B cell (primary cell): ENCODE data around the gene MST1. TPM values are rescaled to one million over a fixed set of nuclear protein-coding genes. Genes with fewer than 3 reads are reported as not detected.

Experiments used
- ATAC-seq: fragments of 200-7000 bp; cut with Tn5 transposase; one replicate; pipeline ENCODE4 v1.10.0; 2021; ENCODE audit warnings: low read depth, mild to moderate bottlenecking, moderate number of reproducible peaks, moderate library complexity
- CTCF ChIA-PET: fragments of 350-600 bp; sonication (Branson Sonifier 250); formaldehyde crosslinking; loops from one replicate; lab custom pipeline; 2021; ENCODE audit warnings: antibody characterized with exemption, inconsistent platforms; lab: Charles Lee
- POLR2A ChIA-PET: fragments of 350-600 bp; sonication (Branson Sonifier 250); formaldehyde crosslinking; loops from one replicate; lab custom pipeline; 2021; ENCODE audit warnings: antibody characterized with exemption; lab: Charles Lee
- DNase-seq: peaks from one replicate; pipeline ENCODE4 v3.0.0; 2013
- H2AFZ ChIP-seq: 2 replicates; pipeline ENCODE4 v1.6.1; 2012; ENCODE audit warnings: mild to moderate bottlenecking, low read depth, low read length; ENCODE audit not compliant: insufficient read depth, poor library complexity, severe bottlenecking
- H3K27ac ChIP-seq, 2 donors: 1 replicate in 1 of 2; 2 replicates in 1 of 2; pipeline ENCODE4 v1.5.1; 2012 to 2013; ENCODE audit warnings: low read length in 2 of 2, mild to moderate bottlenecking in 2 of 2, moderate library complexity in 1 of 2
- H3K27me3 ChIP-seq, 4 experiments: fragments of 200-600 bp in 1 of 4; sonication (generic) in 1 of 4; replicated peaks in 1 of 4; 1 replicate in 2 of 4; 2 replicates in 2 of 4; pipeline versions ENCODE4 v1.6.1 to v1.7.0; 2013 to 2016; ENCODE audit warnings: low read length in 3 of 4, mild to moderate bottlenecking in 2 of 4, mixed read lengths in 1 of 4, moderate library complexity in 1 of 4; ENCODE audit not compliant: insufficient read depth in 4 of 4, control insufficient read depth in 3 of 4; ENCODE audit errors: control extremely low read depth in 1 of 4
- H3K36me3 ChIP-seq, 2 experiments: replicated peaks in 1 of 2; 1 replicate in 1 of 2; 2 replicates in 1 of 2; pipeline versions ENCODE4 v1.6.1 to v1.7.1; 2013; ENCODE audit warnings: low read length in 1 of 2; ENCODE audit not compliant: insufficient read depth in 2 of 2, control insufficient read depth in 1 of 2; ENCODE audit errors: control extremely low read depth in 1 of 2, extremely low read depth in 1 of 2
- H3K4me1 ChIP-seq, 2 donors: fragments of 200-600 bp in 1 of 2; sonication (generic) in 1 of 2; 1 replicate in 1 of 2; 2 replicates in 1 of 2; pipeline versions ENCODE4 v1.5.1 to v1.6.1; 2013 to 2017; ENCODE audit warnings: low read length in 2 of 2; ENCODE audit not compliant: control insufficient read depth in 2 of 2, insufficient read depth in 2 of 2
- H3K4me2 ChIP-seq: replicated peaks from 2 replicates; pipeline ENCODE3; 2012; ENCODE audit warnings: mild to moderate bottlenecking, low read depth, low read length; ENCODE audit not compliant: poor library complexity, severe bottlenecking
- H3K4me3 ChIP-seq, 5 experiments: fragments of 200-600 bp in 1 of 5; sonication (generic) in 1 of 5; 1 replicate in 3 of 5; 2 replicates in 2 of 5; pipeline versions ENCODE4 v1.5.1 to v1.7.0; 2011 to 2016; ENCODE audit warnings: low read length in 4 of 5, mild to moderate bottlenecking in 4 of 5, low read depth in 2 of 5, control low read depth in 1 of 5, moderate library complexity in 1 of 5; ENCODE audit not compliant: insufficient read depth in 1 of 5; ENCODE audit errors: control extremely low read depth in 1 of 5, extremely low read depth in 1 of 5
- H3K79me2 ChIP-seq: fragments of 200-600 bp; sonication (generic); one replicate; pipeline ENCODE4 v1.6.0; 2016; ENCODE audit warnings: low read length; ENCODE audit not compliant: control insufficient read depth, insufficient read depth
- H3K9ac ChIP-seq: fragments of 200-600 bp; sonication (generic); 2 replicates; pipeline ENCODE4 v1.6.1; 2017; ENCODE audit warnings: mild to moderate bottlenecking, low read length, moderate library complexity
- H3K9me3 ChIP-seq, 3 donors: one replicate each; pipeline versions ENCODE4 v1.6.1 to v1.7.1; 2013; ENCODE audit warnings: low read length in 2 of 3; ENCODE audit not compliant: control insufficient read depth in 2 of 3, insufficient read depth in 1 of 3; ENCODE audit errors: control extremely low read depth in 1 of 3
- H4K20me1 ChIP-seq: 2 replicates; pipeline ENCODE4 v1.6.0; 2012; ENCODE audit warnings: mild to moderate bottlenecking, low read length; ENCODE audit not compliant: insufficient read depth, control insufficient read depth, poor library complexity, severe bottlenecking
- H3K27ac Mint-ChIP-seq: one replicate; pipeline ENCODE4 v1.8.0; 2021; ENCODE audit warnings: mixed read lengths
- H3K27me3 Mint-ChIP-seq: one replicate; pipeline ENCODE4 v1.8.0; 2021; ENCODE audit warnings: mixed read lengths
- H3K4me1 Mint-ChIP-seq: one replicate; pipeline ENCODE4 v1.8.0; 2021; ENCODE audit warnings: mixed read lengths
- H3K4me3 Mint-ChIP-seq: one replicate; pipeline ENCODE4 v1.8.0; 2021; ENCODE audit warnings: mixed read lengths
- H3K9me3 Mint-ChIP-seq: one replicate; pipeline ENCODE4 v1.8.0; 2022; ENCODE audit warnings: mixed read lengths; ENCODE audit not compliant: insufficient read depth
- CTCF ChIP-seq: fragments of 200-600 bp; IDR thresholded peaks from one replicate; pipeline ENCODE4 v1.8.0; 2022; ENCODE audit warnings: antibody characterized with exemption, mild to moderate bottlenecking
- EZH2 ChIP-seq: IDR thresholded peaks from 2 replicates; pipeline ENCODE4 v1.6.1; 2012; ENCODE audit warnings: borderline replicate concordance, low read depth, mild to moderate bottlenecking, moderate library complexity, low read length; ENCODE audit not compliant: insufficient read depth, poor library complexity, severe bottlenecking
- WGBS: methylation state at CpG from one replicate; pipeline ENCODE4 v1.1.5; 2013; ENCODE audit warnings: missing lambda C conversion rate; ENCODE audit not compliant: insufficient coverage; 5-methylcytosine and 5-hydroxymethylcytosine counted together
- intact Hi-C: fragments of 100-400 bp; cut with micrococcal nuclease; formaldehyde crosslinking; loops from one replicate; pipeline ENCODE4 v1.10.0; 2022
- polyA plus RNA-seq: library from polyadenylated mRNA; depleted of rRNA; stranded (reverse); fragments of >200 nt; gene quantifications from 2 replicates; pipeline ENCODE4 v1.2.3, GENCODE V29; 2012
- total RNA-seq, 2 donors: library from RNA; stranded (reverse); fragments of 120-200 nt in 1 of 2; gene quantifications; 1 replicate in 1 of 2; 2 replicates in 1 of 2; pipeline versions ENCODE4 v1.2.3 to v1.2.4, GENCODE V29; 2013 to 2022

The MST1 gene
- total and polyA plus RNA-seq, 2 donors (not counting 1 experiment from before 2014, with no cell fraction given), result 14.5 to 26.4 TPM

- peaks cover 5% of the 10 kb centered on the region for H3K27me3 Mint-ChIP-seq
- Histone ChIP-seq H4K20me1 (no peaks in the 10 kb centered on the region), H3K27me3 (peaks cover 0 to 5% (median 0%) of the 10 kb centered on the region in 4 experiments), H3K9ac (no peak overlapping the region), H3K4me2 (no peak overlapping the region), H3K79me2 (no peaks in the 10 kb centered on the region), H3K27ac (no peak overlapping the region), H3K4me1 (peaks cover 0 to 11% of the 10 kb centered on the region in 2 donors), H3K36me3 (no peaks in the 10 kb centered on the region), H3K4me3 (no peak overlapping the region), H2AFZ (no peak overlapping the region), H3K9me3 (peaks cover 0 to 5% (median 0%) of the 10 kb centered on the region in 3 donors)
- H3K27ac Mint-ChIP-seq, result no peak overlapping the region
- H3K4me1 Mint-ChIP-seq, result peaks cover 4% of the 10 kb centered on the region
- 45% methylated on average over 18 of the region's 18 CpGs for WGBS
- ATAC-seq (no peak), DNase-seq (no peak)
- POLR2A ChIA-PET, result no interaction called here
- H3K4me3 Mint-ChIP-seq, result no peak overlapping the region
- TF ChIP-seq CTCF (no peak), EZH2 (no peak)
- CTCF ChIA-PET, result no interaction called here
- H3K9me3 Mint-ChIP-seq, result no peaks in the 10 kb centered on the region
- intact Hi-C loops, result no loop called here
These were observed 32.6 kb downstream of the MST1 start for GRCh38 chr3:49656541-49657112.

GRCh38 chr3:49655731-49656285 lies 33.5 kb downstream of the MST1 start:
- 96% methylated on average over 19 of the region's 19 CpGs for WGBS
- peaks cover 0 to 5% (median 0%) of the 10 kb centered on the region in 4 experiments for H3K27me3 ChIP-seq
- no peaks in the 10 kb centered on the region for H3K36me3 ChIP-seq
- no peak overlapping the region for H3K9ac ChIP-seq
- no peak overlapping the region for H2AFZ ChIP-seq
- no peaks in the 10 kb centered on the region for H3K9me3 Mint-ChIP-seq
- intact Hi-C loops, result no loop called here
- H3K27ac Mint-ChIP-seq, result no peak overlapping the region
- H3K4me2 ChIP-seq, result no peak overlapping the region
- H3K4me1 Mint-ChIP-seq, result peaks cover 4% of the 10 kb centered on the region
- no peak overlapping the region for H3K4me3 ChIP-seq
- H3K4me1 ChIP-seq, result peaks cover 0 to 11% of the 10 kb centered on the region in 2 donors
- peaks cover 5% of the 10 kb centered on the region for H3K27me3 Mint-ChIP-seq
- CTCF ChIA-PET, result no interaction called here
- H3K4me3 Mint-ChIP-seq, result no peak overlapping the region
- H3K9me3 ChIP-seq, result peaks cover 0 to 5% (median 0%) of the 10 kb centered on the region in 3 donors
- no peak for TF ChIP-seq CTCF
- TF ChIP-seq EZH2, result no peak
- H4K20me1 ChIP-seq, result no peaks in the 10 kb centered on the region
- no peak for DNase-seq
- no peak overlapping the region for H3K27ac ChIP-seq
- POLR2A ChIA-PET, result no interaction called here
- ATAC-seq, result no peak
- no peaks in the 10 kb centered on the region for H3K79me2 ChIP-seq
